OCI-LY1 (cell line): ENCODE results near the gene STK11IP.

Source experiments
- H2AFZ ChIP-seq: fragments of 200-600 bp; sonication (generic), shearing (Covaris generic); 2 replicates; pipeline ENCODE4 v1.6.0; 2014; ENCODE audit warnings: antibody characterized with exemption, mild to moderate bottlenecking, low read length
- H3F3A ChIP-seq: fragments of 200-600 bp; sonication (generic), shearing (Covaris generic); 2 replicates; pipeline ENCODE4 v1.6.0; 2014; ENCODE audit warnings: mild to moderate bottlenecking, antibody characterized with exemption, low read length, moderate library complexity; ENCODE audit not compliant: insufficient read depth
- H3K27ac ChIP-seq: fragments of 200-600 bp; sonication (generic); 2 replicates; pipeline ENCODE4 v1.5.1; 2014; ENCODE audit warnings: low read length, mixed run types, mild to moderate bottlenecking, low read depth; ENCODE audit not compliant: poor library complexity, severe bottlenecking
- H3K27me3 ChIP-seq: fragments of 200-600 bp; sonication (generic); 2 replicates; pipeline ENCODE4 v1.6.0; 2014; ENCODE audit warnings: antibody characterized with exemption, mild to moderate bottlenecking, low read length, moderate library complexity; ENCODE audit not compliant: insufficient read depth
- H3K36me3 ChIP-seq: fragments of 200-600 bp; sonication (generic); 2 replicates; pipeline ENCODE4 v1.6.1; 2014; ENCODE audit warnings: mild to moderate bottlenecking, antibody characterized with exemption, low read length, moderate library complexity, mixed read lengths; ENCODE audit not compliant: insufficient read depth
- H3K4me1 ChIP-seq: fragments of 200-600 bp; sonication (generic); 2 replicates; pipeline ENCODE4 v1.5.1; 2014; ENCODE audit warnings: mild to moderate bottlenecking, low read length, moderate library complexity; ENCODE audit not compliant: insufficient read depth, severe bottlenecking
- H3K4me2 ChIP-seq: fragments of 200-600 bp; sonication (generic), shearing (Covaris generic); 2 replicates; pipeline ENCODE4 v1.6.1; 2014; ENCODE audit warnings: low read length
- H3K4me3 ChIP-seq: fragments of 200-600 bp; sonication (generic); 2 replicates; pipeline ENCODE4 v1.5.1; 2014; ENCODE audit warnings: low read length, low read depth, mild to moderate bottlenecking, mixed read lengths; ENCODE audit not compliant: poor library complexity, severe bottlenecking
- H3K79me2 ChIP-seq: fragments of 200-600 bp; shearing (Covaris generic); 2 replicates; pipeline ENCODE4 v1.6.1; 2016; ENCODE audit warnings: mixed run types, low read length, mixed read lengths; ENCODE audit not compliant: insufficient read depth
- H3K9ac ChIP-seq: fragments of 200-600 bp; sonication (generic), shearing (Covaris generic); 2 replicates; pipeline ENCODE4 v1.6.1; 2014; ENCODE audit warnings: mild to moderate bottlenecking, low read length, mixed read lengths
- H3K9me2 ChIP-seq: fragments of 200-600 bp; sonication (generic), shearing (Covaris generic); 2 replicates; pipeline ENCODE4 v1.6.1; 2014; ENCODE audit warnings: low read depth, mild to moderate bottlenecking, low read length, mixed read lengths
- H3K9me3 ChIP-seq: fragments of 200-600 bp; shearing (Covaris generic); 2 replicates; pipeline ENCODE4 v1.6.1; 2014; ENCODE audit warnings: low read length, mixed read lengths
- H4K20me1 ChIP-seq: fragments of 200-600 bp; sonication (generic), shearing (Covaris generic); 2 replicates; pipeline ENCODE4 v1.6.0; 2016; ENCODE audit warnings: mild to moderate bottlenecking, low read length; ENCODE audit not compliant: insufficient read depth
- CTCF ChIP-seq: fragments of 200-600 bp; sonication (generic), shearing (Covaris generic); IDR thresholded peaks from 2 replicates; pipeline ENCODE4 v1.5.1; 2017; ENCODE audit warnings: mild to moderate bottlenecking, antibody characterized with exemption, low read length, moderate library complexity, mixed read lengths
- EZH2 ChIP-seq: fragments of 200-600 bp; sonication (generic), shearing (Covaris generic); IDR thresholded peaks from 2 replicates; pipeline ENCODE4 v1.8.0; 2017; ENCODE audit warnings: borderline replicate concordance, mixed run types, mild to moderate bottlenecking, antibody characterized with exemption, low read length, moderate library complexity, mixed read lengths

Gene STK11IP

GRCh38 chr2:219642465-219643083 is 44.9 kb downstream of the STK11IP start:
- H3K9ac ChIP-seq, result no peak overlapping the region

GRCh38 chr2:219643084-219643473 is 45.4 kb downstream of the STK11IP start:
- H3K36me3 ChIP-seq, result no peaks in the 10 kb centered on the region
- no peaks in the 10 kb centered on the region for H3K9me3 ChIP-seq
- no peak for TF ChIP-seq CTCF
- no peak for TF ChIP-seq EZH2
- no peak overlapping the region for H3K4me3 ChIP-seq
- H3K27ac ChIP-seq, result no peak overlapping the region
- H4K20me1 ChIP-seq, result no peaks in the 10 kb centered on the region
- no peaks in the 10 kb centered on the region for H3F3A ChIP-seq
- H3K4me2 ChIP-seq, result no peak overlapping the region; the same call in 1 of the 2 replicates
- no peaks in the 10 kb centered on the region for H3K27me3 ChIP-seq
- no peak overlapping the region for H3K9ac ChIP-seq
- no peak overlapping the region for H2AFZ ChIP-seq
- no peaks in the 10 kb centered on the region for H3K79me2 ChIP-seq
- peaks cover 6% of the 10 kb centered on the region for H3K4me1 ChIP-seq
- no peaks in the 10 kb centered on the region for H3K9me2 ChIP-seq

More at GRCh38 chr2:219642465-219643083, 44.9 kb downstream of the STK11IP start:
- H2AFZ ChIP-seq, result no peak overlapping the region
- TF ChIP-seq EZH2 (no peak), CTCF (peak; percentile 99)
- H3K9me2 ChIP-seq, result no peaks in the 10 kb centered on the region
- no peaks in the 10 kb centered on the region for H3K36me3 ChIP-seq
- no peaks in the 10 kb centered on the region for H3K27me3 ChIP-seq
- H3K27ac ChIP-seq, result no peak overlapping the region
- H3K4me1 ChIP-seq, result peaks cover 6% of the 10 kb centered on the region
- H4K20me1 ChIP-seq, result no peaks in the 10 kb centered on the region
- no peaks in the 10 kb centered on the region for H3K9me3 ChIP-seq
- H3K4me3 ChIP-seq, result no peak overlapping the region
- H3K79me2 ChIP-seq, result no peaks in the 10 kb centered on the region
- peak overlapping the region; percentile 47; the same call in 1 of the 2 replicates for H3K4me2 ChIP-seq
- no peaks in the 10 kb centered on the region for H3F3A ChIP-seq

GRCh38 chr2:219643788-219644398 is 46.2 kb downstream of the STK11IP start:
- H3K4me1 ChIP-seq, result peaks cover 6% of the 10 kb centered on the region
- H3K9me2 ChIP-seq, result no peaks in the 10 kb centered on the region
- no peak overlapping the region for H3K27ac ChIP-seq
- no peaks in the 10 kb centered on the region for H3K27me3 ChIP-seq
- H3K9me3 ChIP-seq, result no peaks in the 10 kb centered on the region
- H3K79me2 ChIP-seq, result no peaks in the 10 kb centered on the region
- no peak overlapping the region for H3K4me2 ChIP-seq
- TF ChIP-seq CTCF (no peak), EZH2 (no peak)
- no peak overlapping the region for H3K9ac ChIP-seq
- H4K20me1 ChIP-seq, result no peaks in the 10 kb centered on the region
- H3K36me3 ChIP-seq, result no peaks in the 10 kb centered on the region
- no peak overlapping the region for H2AFZ ChIP-seq
- no peaks in the 10 kb centered on the region for H3F3A ChIP-seq
- H3K4me3 ChIP-seq, result no peak overlapping the region
